ENCODE data around the gene OTX1. TPM values are rescaled to one million over a fixed set of nuclear protein-coding genes. Genes with fewer than 3 reads are reported as not detected.

Gene OTX1
- total RNA-seq, 1 donor from 2014 or later = not detected

- H3K27ac ChIP-seq = no peak overlapping the region
- H3K27me3 ChIP-seq = peaks cover 18% of the 10 kb centered on the region
- TF ChIP-seq POLR2AphosphoS5 (IDR thresholded peaks at IDR 0.05; ENCODE audit: insufficient read depth in 1 of 2, low read depth in 1 of 2) (no peak), POLR2A (IDR thresholded peaks at IDR 0.05) (no peak), CTCF (IDR thresholded peaks at IDR 0.05) (no peak)
- H3K4me3 ChIP-seq = peak overlapping the region in 1 of 2 donors; percentile 30
- H3K9me3 ChIP-seq = no peaks in the 10 kb centered on the region
- H3K4me1 ChIP-seq = peaks cover 58% of the 10 kb centered on the region
- no peaks in the 10 kb centered on the region for H3K36me3 ChIP-seq
- DNase-seq (ENCODE audit: extremely low spot score in 2 of 2) = peak in 1 of 2 donors; percentile 74
- intact Hi-C loops (cut with DNase I) = no loop called here
Observed at GRCh38 chr2:63057249-63058143, 6.9 kb downstream of the OTX1 start.

- no peak for DNase-seq (ENCODE audit: extremely low spot score in 2 of 2)
- H3K4me3 ChIP-seq = peak overlapping the region in 1 of 2 donors; percentile 30
- no peaks in the 10 kb centered on the region for H3K9me3 ChIP-seq
- intact Hi-C loops (cut with DNase I) = no loop called here
- H3K27me3 ChIP-seq = peaks cover 18% of the 10 kb centered on the region
- peaks cover 58% of the 10 kb centered on the region for H3K4me1 ChIP-seq
- no peak overlapping the region for H3K27ac ChIP-seq
- TF ChIP-seq CTCF (IDR thresholded peaks at IDR 0.05) (no peak), POLR2AphosphoS5 (IDR thresholded peaks at IDR 0.05; ENCODE audit: insufficient read depth in 1 of 2, low read depth in 1 of 2) (peak in 1 of 2 donors; percentile 63), POLR2A (IDR thresholded peaks at IDR 0.05) (no peak)
- H3K36me3 ChIP-seq = no peaks in the 10 kb centered on the region
Observed at GRCh38 chr2:63058144-63058920, 7.7 kb downstream of the OTX1 start.

- no peaks in the 10 kb centered on the region for H3K36me3 ChIP-seq
- TF ChIP-seq POLR2AphosphoS5 (IDR thresholded peaks at IDR 0.05; ENCODE audit: insufficient read depth in 1 of 2, low read depth in 1 of 2) (no peak), POLR2A (IDR thresholded peaks at IDR 0.05) (no peak), CTCF (IDR thresholded peaks at IDR 0.05) (no peak)
- peaks cover 14% of the 10 kb centered on the region for H3K27me3 ChIP-seq
- no peak overlapping the region for H3K27ac ChIP-seq
- H3K4me3 ChIP-seq = peak overlapping the region in 1 of 2 donors; percentile 30
- DNase-seq (ENCODE audit: extremely low spot score in 2 of 2) = no peak
- intact Hi-C loops (cut with DNase I) = no loop called here
- H3K4me1 ChIP-seq = peaks cover 50% of the 10 kb centered on the region
- no peaks in the 10 kb centered on the region for H3K9me3 ChIP-seq
Observed at GRCh38 chr2:63058921-63059792, 8.5 kb downstream of the OTX1 start.

GRCh38 chr2:63059793-63060471 is 9.3 kb downstream of the OTX1 start:
- Histone ChIP-seq H3K27ac (no peak overlapping the region), H3K4me1 (peaks cover 43% of the 10 kb centered on the region), H3K27me3 (peaks cover 12% of the 10 kb centered on the region), H3K4me3 (no peak overlapping the region), H3K36me3 (no peaks in the 10 kb centered on the region), H3K9me3 (no peaks in the 10 kb centered on the region)
- DNase-seq (ENCODE audit: extremely low spot score in 2 of 2) = no peak
- TF ChIP-seq POLR2A (IDR thresholded peaks at IDR 0.05) (no peak), CTCF (IDR thresholded peaks at IDR 0.05) (no peak), POLR2AphosphoS5 (IDR thresholded peaks at IDR 0.05; ENCODE audit: insufficient read depth in 1 of 2, low read depth in 1 of 2) (no peak)
- intact Hi-C loops (cut with DNase I) = no loop called here
